ENCODE measurements around the gene RFC1.
"Not testable (repeated sequence)": the region's sequence is repeated elsewhere in the genome, so short reads cannot be mapped to it uniquely, and the experiment has no call there.

RFC1 gene

GRCh38 chr4:39353149-39353477 lies 13.0 kb downstream of the RFC1 start:
- DNase-seq: not testable (repeated sequence)

GRCh38 chr4:39349326-39349725 lies 16.8 kb downstream of the RFC1 start:
- no peak for DNase-seq

- no peak for DNase-seq
Measured at GRCh38 chr4:39348371-39349315, 17.5 kb downstream of the RFC1 start.

DNA sequence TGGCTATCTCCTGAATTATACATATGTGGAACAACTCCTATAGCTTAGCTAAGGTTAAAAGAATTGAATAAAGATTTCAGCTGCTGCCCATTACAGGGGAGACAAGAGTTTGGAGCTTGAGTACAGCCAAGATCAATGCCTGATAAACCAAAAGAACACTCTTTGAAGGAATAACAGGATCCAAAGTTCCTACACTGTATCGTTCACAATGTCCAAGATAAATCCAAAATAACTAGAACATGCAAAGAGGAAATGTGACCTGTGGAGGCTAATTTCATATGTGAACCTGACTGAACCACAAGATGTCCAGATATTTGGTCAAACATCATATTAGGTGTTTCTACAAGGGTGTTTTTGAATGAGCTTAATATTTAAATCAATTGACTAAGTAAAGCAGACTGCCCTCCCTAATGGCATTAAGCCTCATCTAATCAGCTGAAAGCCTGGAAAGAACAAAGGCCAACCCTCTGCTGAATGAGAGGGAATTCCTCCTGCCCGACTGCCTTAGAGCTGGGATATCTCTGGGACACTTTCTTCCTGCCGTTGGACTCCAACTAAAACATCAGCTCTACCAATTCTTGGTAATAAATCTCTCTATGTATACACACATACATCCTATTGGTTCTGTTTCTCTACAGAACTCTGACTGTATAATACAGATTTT lies 19.2 kb downstream of the RFC1 start:
- no peak for DNase-seq

- no peak for DNase-seq
Measured at GRCh38 chr4:39342731-39343130, 23.4 kb downstream of the RFC1 start.

GRCh38 chr4:39341075-39341725 lies 25.0 kb downstream of the RFC1 start:
- no peak for DNase-seq

GRCh38 chr4:39339968-39340367 lies 26.2 kb downstream of the RFC1 start:
- no peak for DNase-seq

GRCh38 chr4:39337841-39338240 lies 28.3 kb downstream of the RFC1 start:
- no peak for DNase-seq

- no peak for DNase-seq
Measured at GRCh38 chr4:39335566-39335965, 30.6 kb downstream of the RFC1 start.

- DNase-seq: no peak
Measured at GRCh38 chr4:39331191-39331590, 35.0 kb downstream of the RFC1 start.

- no peak for DNase-seq
Measured at GRCh38 chr4:39330353-39330752, 35.8 kb downstream of the RFC1 start.

- DNase-seq: no peak
Measured at GRCh38 chr4:39326468-39326977, 39.6 kb downstream of the RFC1 start.

GRCh38 chr4:39324897-39325613 lies 41.1 kb downstream of the RFC1 start:
- DNase-seq: no peak

DNA sequence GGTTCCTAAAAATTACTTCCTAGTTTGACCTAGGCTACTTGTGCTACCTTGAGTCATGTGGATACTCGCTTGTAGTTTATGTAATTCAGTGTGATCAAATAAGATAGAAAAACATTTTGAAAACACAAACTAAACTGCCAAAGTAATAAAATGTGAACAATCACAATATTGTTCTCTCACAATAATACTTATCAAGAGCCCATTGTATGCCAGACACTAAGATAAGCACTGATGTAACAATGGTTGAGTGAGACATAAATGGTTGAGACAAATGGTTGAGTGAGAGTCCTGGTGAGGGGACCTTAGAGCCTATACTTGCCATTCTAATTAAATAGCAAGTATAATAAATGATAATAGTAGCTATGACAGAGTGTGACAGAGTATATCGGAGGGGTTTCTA lies 41.7 kb downstream of the RFC1 start:
- no peak for DNase-seq

- no peak for DNase-seq
Measured at GRCh38 chr4:39323821-39324220, 42.3 kb downstream of the RFC1 start.

DNA sequence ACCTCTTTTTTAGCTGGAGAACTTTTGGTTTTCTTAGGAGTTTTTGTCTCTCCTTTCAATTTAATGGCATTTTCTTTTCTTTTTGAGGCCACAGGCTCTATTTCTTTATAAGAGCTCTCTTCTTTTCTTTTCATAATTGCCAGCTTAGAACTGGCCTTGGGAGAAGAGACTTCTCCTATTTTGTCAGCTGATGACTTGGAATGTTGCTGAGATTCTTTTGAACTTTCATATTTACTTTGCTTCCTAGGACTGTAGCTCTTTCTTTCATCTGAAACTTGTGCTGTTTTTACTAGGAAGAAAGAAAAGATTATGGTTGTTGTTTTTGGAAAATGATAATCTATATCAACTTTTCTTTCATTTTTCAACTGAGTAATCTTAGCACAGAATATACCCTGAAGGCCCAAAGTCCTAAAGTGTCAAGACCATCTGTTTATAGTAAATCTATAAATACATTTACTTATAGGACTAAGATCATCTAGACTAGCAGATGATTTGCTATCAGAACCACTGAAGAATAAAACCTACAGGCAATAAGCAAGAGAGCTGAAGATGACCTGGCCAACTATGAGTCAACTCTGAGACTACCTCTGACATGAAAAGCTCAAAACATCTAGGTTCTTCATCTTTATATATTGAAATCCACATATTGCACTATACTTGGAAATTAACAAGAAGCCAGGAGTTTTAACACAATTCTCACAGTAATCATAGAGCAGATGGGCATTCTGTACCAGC lies 45.6 kb downstream of the RFC1 start:
- DNase-seq: no peak

GRCh38 chr4:39319676-39320075 lies 46.5 kb downstream of the RFC1 start:
- no peak for DNase-seq

DNA sequence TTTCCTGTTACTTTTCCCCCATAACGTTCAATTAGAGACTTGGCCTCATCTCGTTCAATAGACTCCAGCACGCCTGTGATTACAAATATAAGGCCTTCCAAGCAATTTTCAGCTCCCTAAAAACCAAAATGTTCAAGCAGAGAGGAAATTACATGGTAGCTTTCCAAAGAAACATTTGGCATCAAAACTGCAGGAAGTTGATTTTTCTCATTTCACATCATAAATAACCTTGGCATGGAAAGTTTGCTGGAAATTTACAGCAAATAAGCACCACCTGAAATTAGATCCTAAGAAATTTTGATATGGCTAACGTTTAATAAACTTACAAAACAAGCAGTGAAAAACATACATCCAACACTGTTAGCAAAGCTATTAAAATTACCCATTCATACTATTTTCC lies 53.3 kb downstream of the RFC1 start:
- no peak for DNase-seq

DNA sequence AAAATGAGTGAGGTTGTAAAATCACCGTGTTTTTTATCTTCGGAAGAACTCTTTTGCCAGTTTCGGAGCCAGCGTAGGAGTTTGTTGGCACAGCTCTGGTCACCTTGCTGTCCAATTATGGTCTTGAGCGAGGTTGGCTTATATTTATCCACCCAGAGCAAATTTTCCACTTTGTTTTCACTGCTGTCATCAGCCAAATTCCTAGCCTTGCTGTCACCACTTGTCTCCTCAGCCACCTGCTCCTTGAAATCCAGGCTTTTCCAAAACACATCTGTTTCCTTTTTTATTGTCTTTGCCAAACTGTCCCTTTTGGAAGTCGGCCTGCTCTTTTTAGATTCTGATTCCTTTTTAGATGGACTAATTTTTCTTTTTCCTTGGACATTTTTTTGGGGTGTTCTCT lies 57.6 kb downstream of the RFC1 start:
- no peak for DNase-seq

DNA sequence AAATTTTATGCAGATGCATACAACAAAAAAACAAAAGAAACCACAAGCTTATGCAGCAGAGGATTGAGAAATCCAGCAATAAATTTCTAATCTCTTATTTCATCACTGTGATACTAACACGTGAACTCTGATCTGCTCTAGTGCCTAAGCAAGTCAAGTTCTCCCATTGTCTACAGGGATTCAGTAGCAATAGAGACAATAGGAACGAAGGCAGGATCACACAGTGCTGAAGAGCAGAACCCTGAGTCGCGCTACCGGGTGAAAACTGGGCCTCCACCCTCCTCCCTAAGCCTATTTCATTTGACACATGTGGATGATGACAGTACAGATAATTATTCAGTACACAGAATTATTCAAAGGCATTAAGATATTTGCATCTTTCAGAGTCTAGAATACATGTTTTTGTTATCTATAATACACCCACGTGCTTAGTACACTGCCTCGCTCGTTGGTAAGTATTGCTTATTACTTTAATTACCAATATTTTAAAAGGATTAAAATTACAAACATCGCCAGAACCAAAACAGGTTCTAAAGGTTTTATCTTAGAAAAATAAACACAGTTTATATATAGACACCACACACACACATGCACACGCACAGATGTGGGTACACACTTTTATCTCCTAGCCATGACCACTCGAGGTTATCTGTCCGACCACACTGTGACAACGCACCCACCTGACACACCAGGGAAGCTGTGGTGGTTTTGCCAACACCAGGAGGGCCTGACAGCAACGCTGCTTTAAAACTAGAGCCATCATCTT lies 60.1 kb downstream of the RFC1 start:
- DNase-seq: no peak

- DNase-seq: no peak
Measured at GRCh38 chr4:39304651-39305050, 61.5 kb downstream of the RFC1 start.

DNA sequence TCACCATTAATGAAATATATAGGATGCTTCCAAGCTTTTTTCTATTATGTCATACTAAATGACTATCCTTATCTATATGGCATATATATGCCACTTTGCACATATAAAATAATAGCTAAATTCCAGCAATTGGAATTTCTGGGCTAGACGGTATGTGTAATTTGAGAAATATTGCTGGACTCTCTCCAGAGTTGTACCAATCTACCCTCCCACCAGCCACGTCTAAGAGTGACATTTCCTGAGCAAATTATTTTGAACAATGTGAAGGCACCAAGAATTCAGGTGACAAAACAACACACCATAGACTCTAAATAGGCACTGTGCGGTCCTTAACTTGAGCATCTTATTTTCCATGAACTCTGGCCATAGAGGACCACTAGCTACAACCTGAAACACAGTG lies 62.3 kb downstream of the RFC1 start:
- DNase-seq: no peak

Data from DMS79 treated with DMSO at 0.1 percent for 48 hours (cell line).